NK-92 (cell line): ENCODE measurements around the gene SYNE2.
"Not testable (repeated sequence)": the region's sequence is repeated elsewhere in the genome, so short reads cannot be mapped to it uniquely, and the experiment has no call there.

Source experiments
- DNase-seq: peaks from one replicate; lab custom pipeline; 2025; ENCODE audit not compliant: unreplicated experiment; lab: John Stamatoyannopoulos, UW

The SYNE2 gene

GRCh38 chr14:63852817-63853731, at the start of gene SYNE2:
Gene SYNE2, plus strand, starts transcription at chr14:63853004. Its CDS starts 56,145 bp downstream, at chr14:63909149.
- DNase-seq, result no peak

- DNase-seq, result not testable (repeated sequence)
Observed at GRCh38 chr14:63803221-63803791, 49.5 kb upstream of the SYNE2 start.

GRCh38 chr14:63806064-63806463, 46.7 kb upstream of the SYNE2 start:
- not testable (repeated sequence) for DNase-seq

- not testable (repeated sequence) for DNase-seq
Observed at GRCh38 chr14:63811692-63812091, 41.1 kb upstream of the SYNE2 start.

GRCh38 chr14:63833728-63834127, 19.1 kb upstream of the SYNE2 start:
- no peak for DNase-seq

- DNase-seq, result no peak
Observed at GRCh38 chr14:63840981-63841380, 11.8 kb upstream of the SYNE2 start.

GRCh38 chr14:63843796-63844195, 9.0 kb upstream of the SYNE2 start:
- DNase-seq, result no peak

GRCh38 chr14:63848890-63849289, 3.9 kb upstream of the SYNE2 start:
- no peak for DNase-seq

GRCh38 chr14:63852271-63852816, 460 bp upstream of the SYNE2 start:
- no peak for DNase-seq

GRCh38 chr14:63853831-63854293, 1.1 kb downstream of the SYNE2 start:
- DNase-seq, result no peak

GRCh38 chr14:63854330-63854729, 1.5 kb downstream of the SYNE2 start:
- no peak for DNase-seq

- DNase-seq, result no peak
Observed at GRCh38 chr14:63855281-63855680, 2.5 kb downstream of the SYNE2 start.

- no peak for DNase-seq
Observed at GRCh38 chr14:63857466-63858030, 4.7 kb downstream of the SYNE2 start.

- no peak for DNase-seq
Observed at GRCh38 chr14:63860146-63860545, 7.3 kb downstream of the SYNE2 start.

- DNase-seq, result no peak
Observed at GRCh38 chr14:63862163-63862562, 9.4 kb downstream of the SYNE2 start.

- DNase-seq, result no peak
Observed at GRCh38 chr14:63863004-63863403, 10.2 kb downstream of the SYNE2 start.

GRCh38 chr14:63864775-63865174, 12.0 kb downstream of the SYNE2 start:
- not testable (repeated sequence) for DNase-seq

- no peak for DNase-seq
Observed at GRCh38 chr14:63867933-63868921, 15.4 kb downstream of the SYNE2 start.

GRCh38 chr14:63869940-63870752, 17.3 kb downstream of the SYNE2 start:
- DNase-seq, result not testable (repeated sequence)

- not testable (repeated sequence) for DNase-seq
Observed at GRCh38 chr14:63870753-63871037, 17.9 kb downstream of the SYNE2 start.
